T-helper 2 cell treated with Interferon-gamma antibody and Interleukin-4, amounts not matched to agents 100 ng/mL and 5 ng/mL, for 36 hours (primary cell): ENCODE results near the gene CPA5. TPM values are rescaled to one million over a fixed set of nuclear protein-coding genes. Genes with fewer than 3 reads are reported as not detected.
"Not testable (repeated sequence)": the region's sequence is repeated elsewhere in the genome, so short reads cannot be mapped to it uniquely, and the experiment has no call there.

Experiments used
- intact Hi-C: fragments of 100-400 bp; cut with micrococcal nuclease; formaldehyde crosslinking; loops from one replicate; pipeline ENCODE4 v1.15.1; 2023
- total RNA-seq: library from RNA; stranded (reverse); gene quantifications from 2 replicates; pipeline ENCODE4 v1.2.3, GENCODE V29; 2022

The CPA5 gene
- total RNA-seq, 1 donor from 2014 or later, result 1.7 TPM

- intact Hi-C loops, result no loop called here
Measured at GRCh38 chr7:130358471-130358870, 13.9 kb downstream of the CPA5 start.

DNA sequence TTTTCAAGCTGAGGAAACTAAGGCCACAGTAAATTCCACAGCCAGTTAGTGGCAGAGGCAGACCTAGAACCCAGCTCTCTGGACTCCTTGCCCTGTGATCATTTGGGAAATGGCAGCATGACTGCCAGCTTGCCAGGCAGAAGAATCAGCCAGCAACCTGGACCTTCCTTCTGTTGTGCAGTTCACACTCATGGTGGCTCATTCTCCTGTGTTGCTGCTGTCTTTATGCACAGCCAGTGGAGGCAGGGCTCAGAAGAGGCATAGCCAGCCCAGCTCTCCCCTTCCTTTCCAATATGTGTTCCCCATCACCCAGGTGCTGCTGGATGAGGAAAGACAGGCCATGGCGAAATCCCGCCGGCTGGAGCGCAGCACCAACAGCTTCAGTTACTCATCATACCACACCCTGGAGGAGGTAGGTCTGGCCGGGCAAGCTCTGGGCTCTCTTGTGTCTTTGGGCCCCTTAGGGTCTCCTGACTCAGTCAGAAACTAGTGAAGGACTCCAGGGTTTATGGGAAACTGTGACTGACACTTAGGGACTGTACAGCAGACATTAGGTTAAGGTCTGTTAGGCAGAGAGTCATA, 14.8 kb downstream of the CPA5 start:
- intact Hi-C loops, result no loop called here

DNA sequence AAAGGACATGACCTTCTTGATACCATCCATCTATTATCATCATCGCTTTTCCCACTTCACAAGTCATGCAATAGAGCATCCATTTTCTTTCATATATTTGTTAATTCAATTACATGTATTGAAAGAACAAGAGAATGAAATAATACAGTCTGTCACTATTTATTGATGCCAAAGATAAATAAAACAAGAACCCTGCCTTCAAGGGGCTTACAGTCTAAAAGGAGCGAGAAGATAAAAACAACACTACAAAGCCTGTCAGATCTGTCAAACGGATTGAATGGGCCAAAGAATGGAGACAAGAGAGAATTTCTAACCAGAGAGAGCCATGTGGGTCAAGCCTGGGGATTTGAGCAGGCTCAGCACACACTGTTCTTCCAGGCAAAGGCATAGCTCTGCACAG, 15.9 kb downstream of the CPA5 start:
- intact Hi-C loops, result no loop called here

DNA sequence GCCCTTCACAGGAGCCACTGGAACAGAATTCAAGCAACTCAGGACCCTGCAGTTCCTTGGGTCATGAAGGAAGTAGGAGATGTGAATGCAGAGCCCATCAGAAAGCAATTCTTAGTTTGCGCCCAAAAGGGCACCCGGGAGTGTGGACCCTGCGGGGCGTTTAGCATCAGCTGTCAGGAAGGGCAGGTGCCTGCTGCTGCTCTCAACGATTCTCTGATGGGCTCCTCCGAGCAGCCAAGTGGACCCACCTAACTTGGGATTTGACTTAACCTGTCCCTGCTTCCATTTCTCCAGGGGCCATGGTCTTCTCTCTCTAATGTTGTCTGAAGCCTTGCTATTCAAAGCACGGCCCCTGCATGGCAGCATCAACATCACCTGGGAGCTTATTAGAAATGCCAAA, 17.1 kb downstream of the CPA5 start:
- intact Hi-C loops, result no loop called here

DNA sequence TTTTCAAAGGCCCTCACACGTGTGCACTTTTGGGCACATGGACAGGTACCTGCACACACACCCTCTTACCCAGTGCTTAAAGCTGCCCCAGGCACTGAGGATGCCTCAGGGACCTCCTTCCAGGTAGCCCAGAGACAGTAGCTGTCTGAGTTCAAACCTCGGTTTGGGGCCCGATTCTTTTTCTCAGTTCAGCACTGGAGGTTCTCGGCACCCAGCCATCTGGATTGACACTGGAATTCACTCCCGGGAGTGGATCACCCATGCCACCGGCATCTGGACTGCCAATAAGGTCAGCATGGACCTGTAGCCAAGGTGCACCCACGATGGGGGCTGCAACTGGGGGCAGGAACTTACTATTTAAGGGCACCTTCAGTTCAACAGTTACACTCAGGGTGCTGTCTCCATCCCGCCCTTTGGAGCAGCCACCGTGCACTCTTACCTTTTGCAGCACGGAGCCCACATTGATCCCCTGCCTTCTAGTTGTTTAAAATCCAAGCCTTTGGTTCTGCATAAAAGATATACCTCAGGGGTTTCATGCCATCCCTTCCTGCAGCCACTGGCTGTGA, 17.7 kb downstream of the CPA5 start:
- intact Hi-C loops, result no loop called here

DNA sequence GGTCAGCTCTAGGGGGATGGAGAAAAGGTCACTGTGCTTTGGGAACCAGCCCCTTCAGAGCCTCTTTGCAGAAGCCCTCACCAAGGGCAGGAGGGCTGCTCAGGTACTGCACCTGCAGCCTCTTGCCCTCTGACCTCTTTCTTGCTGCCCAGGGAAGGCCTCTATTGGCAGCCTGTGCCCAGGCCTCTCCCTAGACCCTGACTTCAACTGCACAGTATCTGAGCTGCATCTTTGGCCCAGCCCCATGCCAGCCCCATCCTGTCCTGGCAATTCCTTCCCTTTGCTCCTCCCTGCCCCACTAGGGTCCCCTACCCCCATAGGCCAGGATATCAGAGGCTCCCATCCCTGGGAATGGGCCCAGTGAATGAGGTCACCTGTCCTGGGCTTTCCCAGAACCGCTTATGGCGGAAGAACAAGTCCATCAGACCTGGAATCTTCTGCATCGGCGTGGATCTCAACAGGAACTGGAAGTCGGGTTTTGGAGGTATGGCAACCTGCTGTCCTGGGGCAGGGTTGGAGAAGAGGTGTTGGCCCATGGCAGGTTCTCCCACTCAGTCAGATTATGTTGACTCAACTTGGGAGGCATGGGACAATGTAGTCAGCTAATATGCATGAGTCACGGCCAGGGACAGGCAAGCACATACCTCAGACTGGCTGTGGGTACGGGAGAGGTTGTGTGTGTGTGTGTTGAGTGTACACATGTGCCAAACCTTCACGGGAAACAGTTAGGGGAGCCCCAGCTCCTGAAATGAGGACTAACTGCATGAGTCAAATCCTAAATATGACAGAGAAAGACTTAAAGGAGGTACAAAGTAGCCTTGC, 18.6 kb downstream of the CPA5 start:
- intact Hi-C loops, result no loop called here

DNA sequence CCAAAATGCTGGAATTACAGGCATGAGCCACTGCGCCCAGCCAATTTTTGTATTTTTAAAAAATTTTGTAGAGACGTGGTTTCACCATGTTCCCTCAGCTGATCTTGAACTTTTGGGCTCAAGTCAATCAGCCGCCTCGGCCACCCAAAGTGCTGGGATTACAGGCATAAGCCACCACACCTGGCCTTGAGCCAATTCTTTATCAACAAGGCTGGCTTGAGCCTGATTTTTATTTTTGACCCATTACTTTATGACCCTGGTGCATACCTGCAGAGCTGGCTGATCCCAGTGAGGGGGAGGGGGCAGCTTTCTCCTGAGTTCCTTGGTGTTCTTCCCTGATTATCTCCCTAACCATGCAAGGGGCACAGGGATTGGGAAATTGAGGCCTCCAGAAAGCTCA, 19.8 kb downstream of the CPA5 start:
- intact Hi-C loops, result no loop called here

DNA sequence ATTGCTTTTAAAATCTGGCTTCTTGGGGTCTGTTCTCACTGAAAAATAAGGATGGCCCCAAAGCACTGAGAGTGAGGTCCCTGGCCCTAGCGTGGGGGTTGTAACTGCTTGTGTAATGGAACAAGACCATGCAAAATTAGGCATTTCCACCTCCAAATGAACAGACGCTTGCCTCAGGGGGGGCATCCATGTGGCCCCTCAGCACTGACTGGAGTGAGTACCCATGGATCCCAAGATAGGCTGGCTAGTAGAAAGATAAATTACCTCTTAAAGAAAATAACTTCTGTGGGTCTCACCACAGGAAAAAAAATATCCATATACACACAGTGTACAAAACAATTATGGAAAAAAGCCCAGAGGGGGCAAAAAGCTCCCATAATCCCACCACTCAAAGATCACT, 20.5 kb downstream of the CPA5 start:
- intact Hi-C loops, result no loop called here

- intact Hi-C loops, result no loop called here
Measured at GRCh38 chr7:130365511-130366441, 21.2 kb downstream of the CPA5 start.

DNA sequence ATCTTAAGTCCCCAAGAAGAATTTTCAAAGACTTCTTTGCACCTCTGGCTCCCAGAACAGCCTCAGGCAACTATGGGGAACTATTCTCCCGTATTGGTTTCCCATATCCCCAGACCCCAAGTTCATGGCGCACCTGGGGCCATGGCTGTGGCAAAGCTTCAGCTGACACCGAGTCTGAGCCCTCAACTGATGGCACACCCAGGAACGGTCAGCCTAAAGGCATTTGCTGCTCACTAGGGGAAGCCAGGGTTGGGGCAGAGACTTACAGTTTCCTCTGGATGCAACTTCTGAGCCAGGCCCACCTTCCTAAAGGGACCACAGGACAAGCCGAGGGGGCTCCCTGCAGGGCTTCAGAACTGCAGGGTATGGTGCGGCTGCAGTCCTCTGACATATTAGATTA, 21.9 kb downstream of the CPA5 start:
- intact Hi-C loops, result no loop called here

- intact Hi-C loops, result no loop called here
Measured at GRCh38 chr7:130367088-130367755, 22.6 kb downstream of the CPA5 start.

- intact Hi-C loops, result no loop called here
Measured at GRCh38 chr7:130367836-130368746, 23.5 kb downstream of the CPA5 start.

GRCh38 chr7:130369110-130369711, 24.6 kb downstream of the CPA5 start:
- intact Hi-C loops, result no loop called here

- intact Hi-C loops, result no loop called here
Measured at GRCh38 chr7:130369831-130370550, 25.4 kb downstream of the CPA5 start.

DNA sequence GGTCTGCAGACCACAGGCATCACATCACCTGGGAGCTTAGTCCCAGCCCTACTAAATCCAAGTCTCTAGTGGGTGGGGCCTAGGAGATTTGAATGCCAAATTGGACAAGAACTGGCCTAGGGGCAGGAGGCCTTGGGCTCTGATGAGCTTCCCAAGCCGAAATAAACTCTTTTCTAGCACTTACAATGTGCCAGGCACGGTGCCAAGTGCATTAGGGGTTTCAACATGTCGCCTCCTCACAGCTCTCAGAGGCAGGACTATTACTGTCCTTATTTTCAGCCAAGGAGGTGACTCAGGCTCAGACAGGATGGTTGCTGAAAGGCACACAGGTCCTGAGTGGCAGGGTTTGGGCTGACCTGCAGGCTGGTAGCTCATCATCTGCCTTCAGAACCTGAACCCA, 26.4 kb downstream of the CPA5 start:
- intact Hi-C loops, result no loop called here

- intact Hi-C loops, result no loop called here
Measured at GRCh38 chr7:130372402-130373165, 28.0 kb downstream of the CPA5 start.

- intact Hi-C loops, result no loop called here
Measured at GRCh38 chr7:130374507-130374906, 29.9 kb downstream of the CPA5 start.

DNA sequence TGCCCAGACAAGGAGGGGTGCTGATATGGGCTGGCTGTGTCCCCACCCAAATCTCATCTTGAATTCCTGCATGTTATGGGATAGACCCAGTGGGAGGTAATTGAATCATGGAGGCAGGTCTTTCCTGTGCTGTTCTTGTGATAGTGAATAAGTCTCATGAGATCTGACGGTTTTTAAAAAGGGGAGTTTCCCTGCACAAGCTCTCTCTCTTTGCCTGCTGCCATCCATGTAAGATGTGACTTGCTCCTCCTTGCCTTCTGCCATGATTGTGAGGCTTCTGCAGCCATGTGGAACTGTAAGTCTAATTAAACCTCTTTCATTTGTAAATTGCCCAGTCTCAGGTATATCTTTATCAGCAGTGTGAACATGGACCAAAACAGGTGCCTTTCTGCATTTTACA, 31.8 kb downstream of the CPA5 start:
- intact Hi-C loops, result not testable (repeated sequence)
